Tibial nerve (tissue), 4 donors: ENCODE data around the gene SH3RF3. TPM values are rescaled to one million over a fixed set of nuclear protein-coding genes. Genes with fewer than 3 reads are reported as not detected.

Experiments
- DNase-seq, 2 donors: peaks; one replicate each; pipeline ENCODE4 v3.0.0-alpha.2; 2019; ENCODE audit warnings: low spot score in 2 of 2
- H3K27ac ChIP-seq, 4 donors: fragments of 200-600 bp; sonication (generic) in 3 of 4; one replicate each; pipeline ENCODE4 v1.5.1; 2017 to 2019; ENCODE audit warnings: mild to moderate bottlenecking in 1 of 4
- H3K27me3 ChIP-seq, 2 donors: fragments of 200-600 bp; sonication (generic) in 1 of 2; one replicate each; pipeline versions ENCODE4 v1.5.1 to v1.6.0; 2017 to 2019
- H3K36me3 ChIP-seq, 3 donors: fragments of 200-600 bp; sonication (generic); one replicate each; pipeline ENCODE4 v1.5.1; 2018 to 2019
- H3K4me1 ChIP-seq, 4 donors: fragments of 200-600 bp; sonication (generic) in 3 of 4; one replicate each; pipeline ENCODE4 v1.5.1; 2017 to 2019
- H3K4me3 ChIP-seq, 4 donors: fragments of 200-600 bp; sonication (generic) in 3 of 4; one replicate each; pipeline ENCODE4 v1.5.1; 2017 to 2019; ENCODE audit warnings: mild to moderate bottlenecking in 1 of 4, moderate library complexity in 1 of 4
- H3K9me3 ChIP-seq, 4 donors: fragments of 200-600 bp; sonication (generic) in 3 of 4; one replicate each; pipeline ENCODE4 v1.5.1; 2017 to 2019
- CTCF ChIP-seq, 5 experiments: fragments of 200-600 bp in 3 of 5; fragments of 450-650 bp in 2 of 5; sonication (generic) in 3 of 5; IDR thresholded peaks; one replicate each; pipeline ENCODE4 v1.5.1; 2016 to 2019; ENCODE audit warnings: antibody characterized with exemption in 5 of 5, mild to moderate bottlenecking in 3 of 5, moderate library complexity in 2 of 5
- EP300 ChIP-seq, 2 donors: sonication (generic); formaldehyde crosslinking; IDR thresholded peaks; one replicate each; pipeline ENCODE4 v1.6.1; 2017; ENCODE audit warnings: antibody characterized with exemption in 2 of 2, mild to moderate bottlenecking in 1 of 2
- POLR2A ChIP-seq, 2 donors: fragments of 450-650 bp; IDR thresholded peaks; one replicate each; pipeline ENCODE4 v1.6.1; 2017; ENCODE audit warnings: antibody characterized with exemption in 2 of 2, mild to moderate bottlenecking in 2 of 2, moderate library complexity in 2 of 2
- WGBS, 2 donors: methylation state at CpG; one replicate each; pipeline ENCODE4 v1.1.5; 2018; 5-methylcytosine and 5-hydroxymethylcytosine counted together
- total RNA-seq, 4 donors: library from RNA; depleted of rRNA; stranded (reverse); fragments of >200 nt; gene quantifications; one replicate each; pipeline ENCODE4 v1.1.0, GENCODE V29; 2016

The SH3RF3 gene
- total RNA-seq, 4 donors from 2014 or later, result 6.9 to 18.0 (median 11.4) TPM

GRCh38 chr2:109153807-109154206 lies 24.8 kb downstream of the SH3RF3 start:
- H3K4me3 ChIP-seq, result no peak overlapping the region
- H3K27me3 ChIP-seq, result no peaks in the 10 kb centered on the region
- no peaks in the 10 kb centered on the region for H3K36me3 ChIP-seq
- 71 to 72% methylated on average over 5 of the region's 5 CpGs for WGBS, 2 donors
- no peaks in the 10 kb centered on the region for H3K9me3 ChIP-seq
- no peak for DNase-seq
- no peak overlapping the region for H3K27ac ChIP-seq
- TF ChIP-seq POLR2A (IDR thresholded peaks at IDR 0.05), result no peak
- TF ChIP-seq CTCF (IDR thresholded peaks at IDR 0.05), result no peak
- no peak for TF ChIP-seq EP300 (IDR thresholded peaks at IDR 0.05)
- H3K4me1 ChIP-seq, result peaks cover 0 to 12% (median 0%) of the 10 kb centered on the region in 4 donors

- peaks cover 0 to 12% (median 0%) of the 10 kb centered on the region in 4 donors for H3K4me1 ChIP-seq
- TF ChIP-seq CTCF (IDR thresholded peaks at IDR 0.05) (no peak), POLR2A (IDR thresholded peaks at IDR 0.05) (no peak), EP300 (IDR thresholded peaks at IDR 0.05) (no peak)
- H3K9me3 ChIP-seq, result no peaks in the 10 kb centered on the region
- no peak overlapping the region for H3K4me3 ChIP-seq
- DNase-seq, result no peak
- 70 to 81% methylated on average over 2 to 3 of the region's 3 CpGs for WGBS, 2 donors
- no peaks in the 10 kb centered on the region for H3K27me3 ChIP-seq
- no peak overlapping the region for H3K27ac ChIP-seq
- H3K36me3 ChIP-seq, result no peaks in the 10 kb centered on the region
Observed at GRCh38 chr2:109154226-109154625, 25.2 kb downstream of the SH3RF3 start.

GRCh38 chr2:109155553-109156451 lies 26.8 kb downstream of the SH3RF3 start:
- no peak overlapping the region for H3K27ac ChIP-seq
- no peak overlapping the region for H3K4me3 ChIP-seq
- peaks cover 0 to 12% (median 0%) of the 10 kb centered on the region in 4 donors for H3K4me1 ChIP-seq
- 57 to 59% methylated on average over 11 of the region's 11 CpGs for WGBS, 2 donors
- TF ChIP-seq POLR2A (IDR thresholded peaks at IDR 0.05) (no peak), EP300 (IDR thresholded peaks at IDR 0.05) (peak in 1 of 2 donors; percentile 47)
- H3K36me3 ChIP-seq, result no peaks in the 10 kb centered on the region
- H3K9me3 ChIP-seq, result no peaks in the 10 kb centered on the region
- H3K27me3 ChIP-seq, result no peaks in the 10 kb centered on the region
- no peak for DNase-seq

GRCh38 chr2:109157563-109158105 lies 28.6 kb downstream of the SH3RF3 start:
- Histone ChIP-seq H3K4me1 (peaks cover 0 to 12% (median 0%) of the 10 kb centered on the region in 4 donors), H3K4me3 (no peak overlapping the region), H3K27me3 (no peaks in the 10 kb centered on the region), H3K36me3 (no peaks in the 10 kb centered on the region), H3K27ac (no peak overlapping the region), H3K9me3 (no peaks in the 10 kb centered on the region)
- WGBS, 2 donors, result 87 to 93% methylated on average over 4 to 5 of the region's 5 CpGs
- TF ChIP-seq CTCF (IDR thresholded peaks at IDR 0.05), result no peak
- TF ChIP-seq EP300 (IDR thresholded peaks at IDR 0.05), result no peak
- TF ChIP-seq POLR2A (IDR thresholded peaks at IDR 0.05), result no peak
- no peak for DNase-seq

GRCh38 chr2:109158237-109158636 lies 29.2 kb downstream of the SH3RF3 start:
- no peak for DNase-seq
- H3K9me3 ChIP-seq, result no peaks in the 10 kb centered on the region
- no peak overlapping the region for H3K4me3 ChIP-seq
- TF ChIP-seq EP300 (IDR thresholded peaks at IDR 0.05), result no peak
- TF ChIP-seq CTCF (IDR thresholded peaks at IDR 0.05), result no peak
- TF ChIP-seq POLR2A (IDR thresholded peaks at IDR 0.05), result no peak
- no peaks in the 10 kb centered on the region for H3K27me3 ChIP-seq
- no peak overlapping the region for H3K27ac ChIP-seq
- H3K36me3 ChIP-seq, result no peaks in the 10 kb centered on the region
- 93 to 100% methylated on average over 4 to 5 of the region's 5 CpGs for WGBS, 2 donors
- peaks cover 0 to 17% (median 0%) of the 10 kb centered on the region in 4 donors for H3K4me1 ChIP-seq
